Measurements from ENCODE around the gene TTC21B.
"Not testable (repeated sequence)": the region's sequence is repeated elsewhere in the genome, so short reads cannot be mapped to it uniquely, and the experiment has no call there.

TTC21B gene

DNA sequence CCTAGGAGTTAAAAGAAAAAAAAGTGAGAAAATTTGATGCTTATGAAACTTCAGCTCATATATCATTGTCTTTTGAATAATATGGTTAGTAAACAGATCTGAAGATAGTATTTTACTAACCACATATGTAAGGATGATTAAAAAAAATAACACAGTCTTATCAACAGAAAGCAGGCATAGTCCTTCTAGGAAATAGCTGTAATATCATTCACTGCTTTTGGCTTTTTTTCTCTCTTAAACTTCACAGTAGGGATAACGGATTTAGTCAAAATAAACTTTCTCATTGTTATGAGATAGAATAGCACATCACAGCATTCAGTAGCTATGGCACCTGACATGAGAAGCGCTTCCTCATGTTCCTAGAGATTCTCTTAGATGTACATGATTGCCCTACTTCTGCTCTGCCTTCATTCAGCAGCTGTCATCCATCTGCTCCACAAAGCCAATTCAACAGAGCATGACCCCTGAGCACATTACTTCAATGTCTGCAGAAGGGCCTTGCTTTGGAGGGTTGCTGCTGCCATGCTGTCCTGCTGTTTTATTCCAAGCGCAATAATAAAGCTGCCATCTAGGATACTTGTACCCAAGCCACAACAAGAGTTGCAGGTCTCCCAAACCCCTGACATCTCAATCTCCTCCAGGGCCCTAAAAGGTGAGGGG, 67.0 kb downstream of the TTC21B start:
- DNase-seq (ENCODE audit: low read depth in 2 of 2), result no peak

DNA sequence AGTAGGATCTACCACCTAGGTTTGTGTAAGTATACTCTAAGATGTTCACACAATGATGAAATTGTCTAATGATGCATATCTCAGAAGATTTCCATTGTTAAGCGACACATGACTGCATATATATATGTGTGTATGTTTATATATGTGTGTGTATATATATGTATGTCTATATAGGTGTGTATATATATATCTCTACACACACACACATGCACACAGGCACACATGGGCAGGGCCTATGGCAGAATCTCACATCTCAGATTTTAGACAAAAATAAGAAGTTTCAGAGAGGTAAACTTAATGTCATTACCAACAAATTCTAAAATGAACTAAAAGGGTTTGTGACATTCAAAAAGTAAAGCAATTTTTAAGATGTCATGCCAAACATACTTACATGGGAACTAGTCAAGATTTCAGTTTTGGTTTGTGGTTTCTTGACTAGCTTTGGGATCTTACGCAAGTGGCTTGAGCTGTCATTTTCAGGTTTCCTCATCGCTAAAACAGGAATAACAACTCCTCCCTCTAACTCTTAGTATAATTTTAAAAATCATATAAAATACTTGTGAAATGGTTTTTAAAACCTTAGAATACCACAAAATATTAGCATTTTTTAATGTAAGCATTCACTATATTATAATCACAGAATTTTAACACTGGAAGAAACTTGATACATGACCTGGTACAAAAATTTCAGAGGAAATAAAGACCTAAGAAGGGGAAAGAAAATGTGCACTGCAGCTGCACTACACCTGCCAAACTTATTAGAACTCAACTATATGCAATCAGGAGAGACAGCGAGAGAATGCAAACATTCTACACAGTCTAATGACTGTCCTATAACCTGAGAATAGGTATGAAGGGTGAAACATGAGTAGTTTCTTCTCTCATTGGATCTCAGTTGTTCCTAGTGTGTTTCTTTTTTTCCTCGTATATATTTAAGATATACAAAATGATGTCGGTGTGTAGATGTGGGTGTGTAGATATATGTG, 75.7 kb downstream of the TTC21B start:
- DNase-seq (ENCODE audit: low read depth in 2 of 2), result no peak

DNA sequence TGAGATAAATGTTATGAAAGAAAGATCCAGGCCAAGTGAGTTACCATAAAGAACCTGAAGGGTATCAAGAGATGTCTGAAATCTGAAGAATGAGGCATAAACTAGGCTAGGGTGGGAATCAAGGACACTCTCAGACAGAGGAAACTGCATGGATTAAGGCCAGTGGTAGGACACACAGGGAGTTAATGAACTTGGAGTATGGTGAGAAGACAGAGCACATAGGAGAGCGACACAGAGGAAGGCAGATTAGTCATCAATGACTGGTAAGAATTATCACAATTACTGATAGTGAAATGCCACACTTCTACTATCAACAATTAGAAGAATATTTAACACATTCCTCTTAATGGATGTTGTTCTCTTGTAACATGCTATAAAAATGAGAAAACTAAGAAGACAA, 76.9 kb downstream of the TTC21B start:
- DNase-seq (ENCODE audit: low read depth in 2 of 2), result no peak

DNA sequence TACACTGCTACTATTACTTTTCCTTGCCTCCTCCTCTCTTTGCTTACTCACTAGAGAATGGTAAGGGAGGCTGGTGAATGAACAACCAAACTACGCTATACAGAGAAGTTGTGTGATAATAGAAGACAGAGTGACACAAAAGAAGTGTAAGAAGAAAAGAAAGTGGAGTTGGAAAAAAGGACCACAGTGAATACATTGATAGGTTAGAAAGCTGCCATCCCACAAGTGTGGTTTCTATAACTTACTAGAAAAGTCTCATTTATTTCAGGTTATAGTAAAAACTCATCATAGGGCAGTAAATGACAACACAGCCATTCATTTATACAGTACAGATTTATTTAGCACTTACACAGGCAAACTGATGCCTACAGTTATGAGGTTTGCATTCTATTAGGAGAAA, 77.3 kb downstream of the TTC21B start:
- DNase-seq (ENCODE audit: low read depth in 2 of 2), result no peak

DNA sequence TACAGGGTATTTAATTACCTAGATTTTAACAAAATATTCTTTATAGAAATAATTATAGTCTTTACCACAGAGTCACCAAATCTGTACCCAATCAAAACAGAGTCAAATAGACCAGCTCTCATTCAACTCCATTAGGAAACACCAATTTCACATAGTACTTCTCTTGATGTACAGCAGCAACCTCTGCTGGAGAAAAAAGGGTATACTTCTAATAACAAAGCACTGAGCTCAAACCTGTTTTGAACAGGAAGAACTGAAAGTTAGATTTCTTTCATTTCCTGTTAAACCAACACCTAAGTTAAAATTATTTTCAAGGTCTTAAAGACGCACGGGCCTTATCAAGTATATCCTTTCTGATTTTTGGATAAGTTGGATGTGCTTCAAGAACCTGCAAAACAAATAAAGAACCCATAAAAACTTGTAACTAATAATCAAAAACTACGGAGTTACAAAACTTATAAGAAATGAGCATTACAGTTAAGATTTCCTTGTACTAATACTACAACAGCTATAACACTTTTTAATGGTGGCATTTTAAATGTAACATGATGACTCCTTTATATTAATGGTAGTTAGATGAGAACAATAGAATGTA, 79.0 kb downstream of the TTC21B start:
- no peak for DNase-seq (ENCODE audit: low read depth in 2 of 2)

DNA sequence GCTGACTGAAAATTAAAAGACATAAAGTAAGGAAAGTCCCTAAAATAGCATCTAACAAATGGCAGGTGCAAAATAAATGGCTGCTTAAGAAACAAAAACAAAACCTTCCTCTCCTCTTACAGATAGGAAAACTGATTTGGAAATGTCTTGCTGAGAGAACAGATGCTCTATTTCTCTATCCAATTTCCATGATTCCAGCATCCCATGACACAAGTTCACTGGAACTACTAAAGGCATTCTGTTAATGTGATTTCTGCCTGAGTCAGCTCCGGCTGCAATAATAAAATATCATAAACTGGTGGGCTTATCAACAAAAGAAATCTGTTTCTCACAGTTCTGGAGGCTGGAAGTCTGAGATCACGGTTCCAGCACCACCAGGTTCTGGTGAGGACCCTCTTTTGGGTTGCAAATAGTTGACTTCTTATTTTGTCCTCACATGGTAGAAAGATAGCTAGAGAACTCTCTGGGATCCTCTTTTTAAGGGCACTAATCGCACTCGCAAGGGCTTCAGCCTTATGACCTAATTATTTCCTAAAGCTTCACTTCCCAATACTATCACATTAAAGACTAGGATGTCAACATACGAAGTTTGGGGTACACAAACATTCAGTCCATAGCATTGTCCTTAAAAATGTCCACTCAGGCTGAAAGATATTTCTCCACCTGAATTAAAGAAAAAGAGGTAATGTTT, 81.3 kb downstream of the TTC21B start:
- no peak for DNase-seq (ENCODE audit: low read depth in 2 of 2)

DNA sequence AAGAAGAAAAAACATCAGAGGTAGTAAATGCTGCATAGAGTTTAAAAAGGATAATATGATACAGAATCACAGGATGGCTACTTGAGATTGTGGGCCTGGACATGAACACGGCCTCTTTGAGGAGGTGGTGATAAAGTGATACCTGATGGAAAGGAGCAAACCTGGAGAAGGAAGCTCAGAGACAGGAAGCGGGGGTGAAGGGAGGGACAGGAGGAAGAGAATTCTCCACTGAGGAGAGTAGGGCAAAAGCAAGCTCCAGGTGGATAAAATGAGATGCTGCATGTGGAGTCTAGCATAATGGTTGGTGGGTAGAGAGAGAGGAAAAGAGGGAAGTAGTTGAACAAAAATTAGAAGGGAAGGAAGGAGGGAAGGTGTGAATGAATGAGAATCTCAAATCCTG, 82.6 kb downstream of the TTC21B start:
- no peak for DNase-seq (ENCODE audit: low read depth in 2 of 2)

DNA sequence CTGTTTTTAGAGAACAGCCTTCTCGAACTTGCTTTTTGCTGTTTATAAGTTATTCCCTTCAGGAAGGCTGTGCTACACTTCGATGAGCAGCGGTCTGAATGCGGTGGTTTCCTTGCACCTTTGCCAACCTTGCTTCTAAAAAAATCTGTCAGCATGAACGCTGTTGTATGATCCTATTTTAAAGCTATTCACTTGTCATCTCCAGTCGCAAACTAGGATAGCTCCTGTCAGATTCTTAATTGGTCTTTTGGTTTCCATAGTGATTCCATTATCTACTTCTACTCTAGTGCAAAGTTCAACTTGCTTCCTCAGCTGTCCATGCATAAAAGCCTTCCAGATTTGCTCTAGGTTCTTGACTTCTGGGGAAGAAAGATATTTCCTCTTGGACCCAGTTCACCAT, 83.2 kb downstream of the TTC21B start:
- DNase-seq (ENCODE audit: low read depth in 2 of 2), result no peak

DNA sequence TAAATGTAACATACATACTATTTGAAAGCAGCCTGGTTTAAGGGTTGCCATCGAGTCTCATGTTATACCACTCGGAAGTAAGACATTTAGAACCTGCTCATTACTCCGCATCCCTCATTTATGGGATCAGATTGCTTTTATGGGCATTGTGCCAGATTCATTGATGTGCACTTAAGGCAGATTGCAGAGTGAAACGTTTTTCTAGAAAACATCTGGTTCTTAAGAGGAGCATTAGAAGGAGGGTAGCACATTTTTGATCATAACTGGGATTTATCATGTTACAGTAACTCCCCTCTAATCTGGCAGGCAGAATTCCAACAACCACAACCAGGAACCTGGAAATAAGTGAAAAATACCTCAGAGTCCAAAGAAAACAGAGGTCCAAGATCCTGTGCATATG, 85.4 kb downstream of the TTC21B start:
- DNase-seq (ENCODE audit: low read depth in 2 of 2), result no peak

DNA sequence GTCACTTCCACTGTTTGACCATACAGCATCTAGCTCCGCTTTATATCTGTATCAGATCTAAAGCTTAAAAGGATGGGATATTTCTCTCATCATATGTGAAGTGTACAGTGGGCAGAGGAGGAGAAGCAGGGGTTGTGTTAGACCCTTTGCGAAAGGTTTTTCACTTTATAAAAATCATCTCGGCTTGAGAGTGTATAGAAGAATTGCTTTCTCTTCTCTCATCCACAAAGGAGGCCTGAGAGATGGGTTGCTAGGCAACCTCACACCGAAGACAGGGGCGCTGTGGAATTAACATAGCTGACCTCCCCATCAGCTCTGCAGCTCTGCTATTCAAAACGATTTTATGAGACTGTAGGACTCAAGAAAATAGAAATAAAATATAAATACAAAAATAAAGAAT, 89.3 kb downstream of the TTC21B start:
- DNase-seq (ENCODE audit: low read depth in 2 of 2), result no peak

DNA sequence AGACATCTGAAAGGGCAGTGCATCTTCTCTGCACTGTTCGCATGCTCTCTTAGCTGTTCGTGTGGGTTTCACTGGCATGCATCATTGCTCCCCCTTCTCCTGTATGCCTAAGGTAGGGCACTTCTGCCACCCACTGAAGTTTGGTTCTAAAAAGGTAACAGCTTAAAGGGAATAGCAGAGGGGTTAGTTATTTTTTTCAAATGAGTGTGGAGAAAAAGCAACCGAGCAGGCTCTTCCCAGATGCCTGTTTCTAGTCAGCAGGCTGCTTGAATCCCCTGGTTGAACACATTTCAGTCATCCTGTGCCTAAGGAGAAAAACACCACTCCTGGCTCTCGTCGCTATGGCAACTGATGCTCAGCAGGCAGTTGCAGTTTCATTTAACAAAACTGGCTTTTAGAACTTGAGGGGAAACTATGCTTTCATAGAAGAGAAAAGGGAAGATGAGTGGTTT, 89.7 kb downstream of the TTC21B start:
- peak in 1 of 2 donors; percentile 7 for DNase-seq (ENCODE audit: low read depth in 2 of 2)

DNA sequence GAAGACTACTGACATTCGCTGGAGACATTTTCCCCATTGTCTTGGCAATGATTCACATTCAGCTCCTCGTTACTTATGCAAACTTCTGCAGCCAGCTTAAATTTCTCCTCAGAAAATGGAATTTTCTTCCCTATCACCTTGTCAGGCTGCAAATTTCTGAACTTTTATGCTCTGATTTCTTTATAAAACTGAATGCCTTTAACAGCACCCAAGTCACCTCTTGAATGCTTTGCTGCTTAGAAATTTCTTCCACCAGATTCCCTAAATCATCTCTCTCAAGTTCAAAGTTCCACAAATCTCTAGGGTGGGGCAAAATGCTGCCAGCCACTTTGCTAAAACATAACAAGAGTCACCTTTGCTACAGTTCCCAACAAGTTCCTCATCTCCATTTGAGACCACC, 92.5 kb downstream of the TTC21B start:
- DNase-seq (ENCODE audit: low read depth in 2 of 2), result not testable (repeated sequence)

DNA sequence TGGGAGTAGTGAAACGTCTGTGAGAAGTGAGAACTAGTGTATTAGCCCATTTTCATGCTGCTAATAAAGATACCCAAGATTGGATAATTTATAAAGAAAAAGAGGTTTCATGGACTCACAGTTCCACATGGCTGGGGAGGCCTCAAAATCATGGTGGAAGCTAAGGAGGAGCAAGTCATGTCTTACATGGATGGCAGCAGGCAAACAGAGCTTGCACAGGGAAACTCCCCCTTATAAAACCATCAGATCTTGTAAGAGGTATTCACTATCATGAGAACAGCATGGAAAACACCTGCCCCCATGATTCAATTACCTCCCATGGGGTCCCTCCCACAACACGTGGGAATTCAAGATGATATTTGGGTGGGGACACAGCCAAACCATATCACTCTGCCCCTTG, 93.9 kb downstream of the TTC21B start:
- DNase-seq (ENCODE audit: low read depth in 2 of 2), result not testable (repeated sequence)

DNA sequence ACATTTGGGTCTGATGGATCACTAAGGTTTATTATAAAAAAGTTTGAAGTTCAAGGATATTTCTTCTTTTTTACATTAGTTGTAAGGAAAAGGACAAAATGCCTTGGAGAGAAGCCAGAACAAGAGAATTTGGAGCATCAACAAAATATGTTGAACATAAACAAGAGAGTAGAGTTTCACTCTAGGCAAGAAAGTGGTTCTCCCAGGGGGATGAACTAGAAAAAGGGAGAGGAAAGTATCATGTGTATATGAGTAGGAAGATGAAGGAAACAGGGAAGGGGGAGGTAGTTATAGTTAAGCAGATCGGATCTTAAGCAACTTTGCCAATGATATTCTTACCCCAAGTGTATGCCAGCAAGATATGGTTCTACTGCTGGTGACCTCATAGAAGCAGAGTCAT, 95.7 kb downstream of the TTC21B start:
- no peak for DNase-seq (ENCODE audit: low read depth in 2 of 2)

DNA sequence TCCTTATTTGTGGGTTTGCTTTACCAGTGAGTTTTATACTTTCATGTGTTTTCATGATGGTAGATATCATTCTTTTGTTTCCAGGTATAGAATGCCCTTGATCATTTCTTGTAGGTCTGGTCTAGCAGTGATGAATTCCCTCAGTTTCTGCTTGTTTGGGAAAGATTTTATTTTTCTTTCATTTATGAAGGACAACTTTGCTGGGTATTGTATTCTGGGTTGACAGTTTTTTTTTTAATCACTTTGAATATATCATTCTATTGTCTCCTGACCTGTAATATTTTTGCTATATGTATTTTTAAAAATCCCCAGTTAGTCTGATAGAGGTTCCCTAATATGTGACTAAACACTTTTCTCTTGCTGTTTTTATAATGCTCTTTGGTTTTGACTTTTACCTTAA, 101.2 kb downstream of the TTC21B start:
- no peak for DNase-seq (ENCODE audit: low read depth in 2 of 2)

DNA sequence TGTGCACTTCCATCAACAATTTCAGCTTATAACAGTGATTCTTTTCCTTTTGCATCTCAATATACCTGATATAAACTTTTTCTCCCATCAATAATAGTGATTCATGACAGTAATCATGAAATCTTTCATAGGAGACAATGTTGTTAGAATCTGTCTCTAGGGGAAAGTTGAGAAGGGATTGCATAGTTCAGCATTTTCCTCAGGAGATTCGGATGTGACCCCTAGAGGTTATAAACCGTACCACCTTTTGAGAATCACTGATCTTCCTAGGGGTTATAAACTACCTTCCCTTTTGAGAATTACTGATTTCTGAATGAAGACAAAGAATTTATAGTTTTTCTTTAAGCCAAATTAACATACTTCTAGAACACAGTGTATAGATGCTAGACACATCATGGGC, 106.6 kb downstream of the TTC21B start:
- no peak for DNase-seq (ENCODE audit: low read depth in 2 of 2)

DNA sequence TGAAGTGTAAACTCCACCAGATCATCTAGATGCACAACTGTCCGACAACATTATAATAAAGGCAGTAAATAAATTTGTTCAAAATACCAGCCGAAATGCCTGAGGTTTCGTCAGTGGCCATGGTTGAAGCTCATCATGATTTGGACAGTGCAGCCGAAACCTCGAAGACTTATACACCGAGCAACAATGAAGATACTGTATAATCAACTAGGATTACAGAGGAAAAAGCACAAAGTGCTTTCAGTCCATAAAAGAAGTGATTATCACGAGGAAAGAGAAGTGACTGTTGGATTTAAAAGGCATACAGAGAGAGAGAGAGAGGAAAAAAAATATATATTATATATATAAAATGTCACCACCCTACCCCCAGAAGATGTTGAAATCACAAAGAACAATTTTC, 107.5 kb downstream of the TTC21B start:
- DNase-seq (ENCODE audit: low read depth in 2 of 2), result no peak

DNA sequence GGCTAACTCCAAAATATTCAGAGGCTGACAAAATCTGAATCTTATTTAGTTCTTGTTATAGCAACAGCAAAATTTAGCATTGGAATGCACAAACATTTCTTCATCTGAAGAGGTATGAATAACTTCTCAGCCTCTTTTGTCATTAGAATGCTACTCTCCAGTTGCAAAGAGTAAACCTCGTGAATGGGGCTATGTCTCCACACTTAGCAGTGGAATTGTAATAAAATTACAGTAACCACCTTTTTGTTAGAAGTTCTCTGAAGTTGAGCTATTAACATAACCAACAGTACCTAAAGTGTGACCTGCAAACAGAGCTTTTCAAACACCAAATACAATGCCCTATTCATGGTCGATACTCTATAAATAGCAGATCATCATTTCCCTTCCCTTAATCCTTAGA, 109.4 kb downstream of the TTC21B start:
- no peak for DNase-seq (ENCODE audit: low read depth in 2 of 2)

DNA sequence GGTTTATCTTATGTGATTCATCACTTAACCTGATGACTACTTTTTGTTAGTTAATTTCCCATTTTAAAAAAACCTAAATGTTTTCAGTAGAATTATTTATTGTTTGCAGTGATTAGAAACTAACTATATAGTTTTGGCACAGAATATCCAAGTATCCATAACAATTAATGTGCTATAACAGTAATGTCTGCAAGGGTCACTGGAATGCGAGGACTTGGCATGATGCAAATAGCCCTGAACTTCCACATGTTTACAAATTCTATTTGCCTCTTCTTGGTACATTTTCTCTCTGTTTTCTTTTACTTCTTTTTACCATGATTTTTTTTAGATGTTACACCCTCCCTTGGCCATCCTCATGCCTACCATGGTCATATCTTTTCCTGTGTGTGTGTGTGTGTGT, 110.2 kb downstream of the TTC21B start:
- DNase-seq (ENCODE audit: low read depth in 2 of 2), result no peak

DNA sequence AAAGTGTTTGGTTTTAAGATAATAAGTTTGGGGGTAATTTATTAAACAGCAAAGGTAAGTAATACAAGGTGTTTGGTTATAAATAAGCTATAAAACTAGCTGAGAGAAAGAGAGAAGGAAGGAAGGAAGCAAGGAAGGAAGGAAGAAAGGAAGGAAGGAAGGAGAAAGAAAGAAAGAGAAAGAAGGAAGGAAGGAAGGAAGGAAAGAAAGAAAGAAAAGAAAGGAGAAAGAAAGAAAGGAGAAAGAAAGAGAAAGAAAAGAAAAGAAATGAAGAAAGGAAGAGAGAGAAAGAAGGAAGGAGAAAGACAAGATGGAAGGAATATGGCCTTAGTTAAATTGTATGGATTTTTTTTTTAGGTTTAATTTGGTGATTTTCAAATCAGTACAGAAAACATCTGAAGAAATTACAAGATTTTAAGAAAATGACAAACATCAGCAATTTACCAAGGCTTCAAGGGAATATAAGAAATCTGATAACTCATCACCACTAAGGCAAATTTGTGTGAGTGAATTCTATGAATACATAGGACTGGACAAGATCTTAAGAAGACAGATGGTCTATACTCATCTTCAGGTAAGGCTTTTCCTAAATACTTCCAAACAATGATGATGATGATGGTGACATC, 113.1 kb downstream of the TTC21B start:
- DNase-seq (ENCODE audit: low read depth in 2 of 2), result no peak

DNA sequence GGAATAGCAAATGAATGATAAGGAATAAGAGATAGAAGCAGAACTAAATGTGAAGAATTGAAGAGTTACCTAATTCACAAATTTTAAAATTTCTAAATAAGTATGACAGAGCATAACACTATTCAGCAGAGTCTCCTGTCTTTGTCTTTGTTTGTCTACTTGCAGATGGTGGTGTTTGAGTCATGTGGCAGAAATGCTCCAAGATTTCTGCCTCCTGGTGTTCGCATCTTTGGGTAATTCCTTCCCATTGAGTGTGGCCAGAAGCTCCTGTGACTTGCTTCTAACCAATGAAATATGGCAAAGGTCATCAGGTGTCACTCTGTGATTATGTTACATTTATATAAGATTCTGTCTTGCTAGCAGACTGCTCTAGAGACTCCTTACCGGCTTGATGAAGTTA, 114.0 kb downstream of the TTC21B start:
- no peak for DNase-seq (ENCODE audit: low read depth in 2 of 2)

DNA sequence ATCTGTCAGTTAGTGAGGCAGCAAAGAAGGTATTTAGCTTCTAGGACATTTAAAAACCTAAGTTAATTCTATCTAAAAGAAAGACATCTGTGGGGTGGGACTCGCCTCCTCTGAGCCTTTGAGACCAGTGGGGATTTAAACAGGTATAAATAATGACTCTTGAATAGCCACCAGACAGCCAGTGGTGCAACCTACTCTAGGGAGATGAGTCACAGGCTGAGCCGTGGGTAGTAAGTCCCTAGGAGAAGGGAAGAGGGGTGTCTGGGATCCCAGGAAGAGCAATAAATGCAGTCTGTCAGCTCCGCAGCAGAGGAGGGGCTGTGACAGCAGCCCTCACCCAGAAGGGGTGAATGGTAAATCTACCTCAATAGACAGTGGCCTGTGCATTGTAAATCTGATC, 116.5 kb downstream of the TTC21B start:
- DNase-seq (ENCODE audit: low read depth in 2 of 2), result no peak

Measured in stimulated activated CD4-positive, alpha-beta T cell treated with anti-CD3 and anti-CD28 coated beads, Interleukin-4, amount 100 ng/mL, for 48 hours (primary cell).